CD4-positive, alpha-beta T cell treated with Interferon alpha-2 for 1 hour (primary cell): ENCODE measurements around the gene GAPDHS.
A peak's percentile ranks its signal among the peaks of the same experiment; 100 is the strongest.

Source experiments
- DNase-seq, 2 donors: peaks; one replicate each; pipeline ENCODE4 v3.0.0-alpha.2; 2020 to 2022

The GAPDHS gene

GRCh38 chr19:35533201-35533821 lies at the start of gene GAPDHS:
TSS of gene GAPDHS (plus strand) at chr19:35533456. CDS start at chr19:35533528, 72 bp downstream.
- no peak for DNase-seq

GRCh38 chr19:35484252-35485036 lies 48.8 kb upstream of the GAPDHS start:
- peak in 1 of 2 donors; percentile 43 for DNase-seq

GRCh38 chr19:35486268-35486708 lies 47.0 kb upstream of the GAPDHS start:
- no peak for DNase-seq

- no peak for DNase-seq
Observed at GRCh38 chr19:35487656-35488182, 45.5 kb upstream of the GAPDHS start.

GRCh38 chr19:35488677-35489076 lies 44.6 kb upstream of the GAPDHS start:
- no peak for DNase-seq

GRCh38 chr19:35490364-35490763 lies 42.9 kb upstream of the GAPDHS start, which contains the start of gene KRTDAP:
TSS of gene KRTDAP (minus strand) at chr19:35490464. CDS start at chr19:35490442, 22 bp downstream.
- no peak for DNase-seq

- no peak for DNase-seq
Observed at GRCh38 chr19:35491836-35492360, 41.4 kb upstream of the GAPDHS start.

- DNase-seq = no peak
Observed at GRCh38 chr19:35493971-35494370, 39.3 kb upstream of the GAPDHS start.

GRCh38 chr19:35495107-35496064 lies 37.9 kb upstream of the GAPDHS start:
- peak; percentile 61 to 72 for DNase-seq

- DNase-seq = no peak
Observed at GRCh38 chr19:35497406-35497805, 35.9 kb upstream of the GAPDHS start.

GRCh38 chr19:35498220-35498619 lies 35.0 kb upstream of the GAPDHS start:
- DNase-seq = no peak

GRCh38 chr19:35498984-35499527 lies 34.2 kb upstream of the GAPDHS start:
- DNase-seq = no peak

GRCh38 chr19:35500611-35501010 lies 32.6 kb upstream of the GAPDHS start:
- DNase-seq = no peak

- DNase-seq = no peak
Observed at GRCh38 chr19:35501684-35502083, 31.6 kb upstream of the GAPDHS start.

- no peak for DNase-seq
Observed at GRCh38 chr19:35502751-35503150, 30.5 kb upstream of the GAPDHS start.

- DNase-seq = no peak
Observed at GRCh38 chr19:35506011-35506410, 27.2 kb upstream of the GAPDHS start.

GRCh38 chr19:35507561-35507960 lies 25.7 kb upstream of the GAPDHS start:
- DNase-seq = no peak

- DNase-seq = no peak
Observed at GRCh38 chr19:35508129-35508528, 25.1 kb upstream of the GAPDHS start.

- peak; percentile 37 to 53 for DNase-seq
Observed at GRCh38 chr19:35509018-35509652, 24.1 kb upstream of the GAPDHS start.

GRCh38 chr19:35509861-35510625 lies 23.2 kb upstream of the GAPDHS start:
- DNase-seq = peak; percentile 63 to 72

GRCh38 chr19:35510626-35510964 lies 22.7 kb upstream of the GAPDHS start:
- no peak for DNase-seq
